DMS153 treated with DMSO at 0.1 percent for 48 hours (cell line): ENCODE measurements around the gene IL1B.

Source experiments
- DNase-seq: peaks from one replicate; lab custom pipeline; 2025; ENCODE audit not compliant: unreplicated experiment; lab: John Stamatoyannopoulos, UW

Gene IL1B

DNA sequence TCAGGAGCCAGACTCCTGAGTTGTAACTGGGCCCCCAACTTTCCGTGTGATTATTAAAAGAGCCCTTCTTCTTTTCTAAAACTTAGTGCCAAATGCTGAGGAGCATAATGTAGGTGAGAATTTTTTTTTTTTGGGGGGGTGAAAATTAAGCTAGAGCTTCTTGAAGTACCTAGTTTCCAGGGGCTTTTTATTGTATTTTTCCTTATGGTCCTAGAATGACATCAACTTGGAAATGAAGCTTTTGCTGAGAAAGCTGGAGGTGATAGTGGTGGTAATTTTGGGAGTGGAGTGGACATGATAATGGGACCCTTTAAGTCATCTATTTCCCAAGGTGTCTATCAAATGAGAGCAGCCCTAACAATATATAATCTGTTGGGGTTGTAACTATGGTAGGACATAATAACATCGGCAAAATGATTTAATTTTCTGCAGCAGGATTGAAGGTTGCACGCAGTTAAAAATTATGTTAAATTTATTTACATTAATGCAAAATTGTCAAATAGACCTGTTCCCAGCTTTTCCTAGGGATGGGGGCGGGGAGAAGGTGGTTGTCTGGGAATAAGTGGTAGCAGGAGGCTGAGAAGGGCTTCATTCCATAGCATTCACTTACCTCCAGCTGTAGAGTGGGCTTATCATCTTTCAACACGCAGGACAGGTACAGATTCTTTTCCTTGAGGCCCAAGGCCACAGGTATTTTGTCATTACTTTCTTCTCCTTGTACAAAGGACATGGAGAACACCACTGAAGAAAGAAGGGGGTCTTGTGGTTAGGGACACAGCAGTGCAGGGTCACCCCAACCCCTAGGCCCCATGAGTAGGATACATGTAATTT is 5.7 kb downstream of the IL1B start:
- DNase-seq, result no peak

DNA sequence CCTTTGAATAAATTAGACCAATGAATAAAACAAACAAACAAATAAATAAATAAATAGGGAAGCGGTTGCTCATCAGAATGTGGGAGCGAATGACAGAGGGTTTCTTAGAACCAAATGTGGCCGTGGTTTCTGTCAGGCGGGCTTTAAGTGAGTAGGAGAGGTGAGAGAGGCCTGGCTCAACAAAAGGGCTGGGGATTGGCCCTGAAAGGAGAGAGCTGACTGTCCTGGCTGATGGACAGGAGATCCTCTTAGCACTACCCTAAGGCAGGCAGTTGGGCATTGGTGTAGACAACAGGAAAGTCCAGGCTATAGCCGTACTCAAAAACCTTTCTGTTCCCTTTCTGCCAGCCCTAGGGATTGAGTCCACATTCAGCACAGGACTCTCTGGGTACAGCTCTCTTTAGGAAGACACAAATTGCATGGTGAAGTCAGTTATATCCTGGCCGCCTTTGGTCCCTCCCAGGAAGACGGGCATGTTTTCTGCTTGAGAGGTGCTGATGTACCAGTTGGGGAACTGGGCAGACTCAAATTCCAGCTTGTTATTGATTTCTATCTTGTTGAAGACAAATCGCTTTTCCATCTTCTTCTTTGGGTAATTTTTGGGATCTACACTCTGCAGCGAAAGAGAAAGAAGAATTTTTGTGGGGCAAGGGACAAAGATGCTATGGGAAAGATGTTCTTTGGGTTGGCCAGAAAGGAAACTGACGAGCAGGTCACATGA is 6.5 kb downstream of the IL1B start:
- DNase-seq, result no peak

DNA sequence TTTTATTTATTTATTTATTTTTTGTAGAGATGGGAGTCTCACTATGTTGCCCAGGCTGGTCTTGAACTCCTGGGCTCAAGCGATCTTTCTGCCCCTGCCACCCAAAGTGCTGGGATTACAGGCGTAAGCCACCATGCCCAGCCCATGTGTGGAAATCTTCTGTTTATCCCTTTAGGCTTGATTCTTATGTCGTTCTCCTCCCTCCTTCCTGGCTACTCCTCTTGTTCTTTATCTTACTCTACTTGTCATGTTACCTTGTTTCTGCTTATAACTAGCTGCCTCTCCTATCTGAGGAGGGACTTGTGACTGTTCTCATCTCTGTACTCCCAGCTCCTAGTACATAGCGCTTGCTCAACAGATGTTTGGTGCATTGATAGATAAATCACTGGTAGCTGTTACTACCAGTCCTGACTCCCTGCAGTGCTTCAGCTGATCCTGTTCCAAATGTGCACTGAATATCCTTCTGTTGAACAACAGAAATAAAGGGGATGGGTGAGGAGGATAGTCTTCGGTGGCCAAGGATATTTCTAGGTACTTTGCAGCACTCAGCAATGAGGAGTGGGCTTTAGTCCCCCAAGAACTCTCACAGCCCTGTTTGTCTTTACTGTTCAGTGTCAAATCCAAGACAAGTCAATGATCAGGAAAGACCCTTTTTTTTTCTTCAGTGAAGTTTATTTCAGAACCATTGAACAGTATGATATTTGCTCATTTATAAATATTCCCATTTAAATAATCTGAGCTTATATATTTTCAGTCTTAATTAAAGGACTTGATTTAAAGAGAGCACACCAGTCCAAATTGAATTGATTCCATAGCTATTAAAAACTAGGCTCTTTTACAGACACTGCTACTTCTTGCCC is 7.2 kb downstream of the IL1B start:
- no peak for DNase-seq

DNA sequence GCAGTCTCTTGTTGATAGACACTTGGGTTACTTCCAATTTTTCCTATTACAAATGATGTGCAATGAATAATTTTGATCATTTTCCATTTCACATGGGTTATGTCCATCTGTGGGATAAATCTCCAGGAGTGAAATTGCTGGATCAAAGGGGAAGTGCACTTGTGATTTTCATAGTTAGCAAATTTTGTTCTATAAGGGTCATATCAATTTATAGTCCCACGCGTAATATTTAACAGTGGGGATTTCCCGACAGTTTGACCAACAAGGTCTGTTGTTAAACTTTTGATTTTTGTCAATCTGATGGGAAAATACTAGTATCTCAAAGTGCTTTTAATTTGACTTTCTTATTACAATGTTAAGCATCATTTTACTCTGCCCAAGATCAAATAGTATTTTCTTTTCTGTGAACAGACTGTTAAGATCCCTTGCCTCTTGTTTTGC is 8.3 kb downstream of the IL1B start:
- DNase-seq, result no peak

DNA sequence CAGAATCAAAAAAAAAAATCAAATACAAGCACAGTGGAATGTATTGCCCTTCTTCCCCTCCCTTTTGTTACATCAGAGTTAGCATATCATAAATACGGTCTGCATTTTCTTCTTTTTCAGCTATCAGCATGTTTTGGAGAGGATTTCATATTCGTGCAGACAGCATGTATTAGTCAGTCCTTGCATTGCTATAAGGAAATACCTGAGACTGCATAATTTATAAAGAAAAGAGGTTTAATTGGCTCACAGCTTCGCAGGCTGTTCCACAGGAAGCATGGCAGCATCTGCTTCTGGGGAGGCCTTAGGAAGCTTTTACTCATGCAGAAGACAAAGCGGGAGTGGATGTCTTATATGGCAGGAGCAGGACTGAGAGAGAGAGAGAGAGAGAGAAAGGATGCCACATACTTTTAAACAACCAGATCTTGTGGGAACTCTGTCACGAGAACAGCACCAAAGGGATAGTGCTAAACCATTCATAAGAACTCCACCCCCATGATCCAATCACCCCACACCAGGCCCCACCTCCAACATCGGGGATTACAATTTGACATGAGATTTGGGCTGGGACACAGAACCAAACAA is 8.9 kb downstream of the IL1B start:
- no peak for DNase-seq

DNA sequence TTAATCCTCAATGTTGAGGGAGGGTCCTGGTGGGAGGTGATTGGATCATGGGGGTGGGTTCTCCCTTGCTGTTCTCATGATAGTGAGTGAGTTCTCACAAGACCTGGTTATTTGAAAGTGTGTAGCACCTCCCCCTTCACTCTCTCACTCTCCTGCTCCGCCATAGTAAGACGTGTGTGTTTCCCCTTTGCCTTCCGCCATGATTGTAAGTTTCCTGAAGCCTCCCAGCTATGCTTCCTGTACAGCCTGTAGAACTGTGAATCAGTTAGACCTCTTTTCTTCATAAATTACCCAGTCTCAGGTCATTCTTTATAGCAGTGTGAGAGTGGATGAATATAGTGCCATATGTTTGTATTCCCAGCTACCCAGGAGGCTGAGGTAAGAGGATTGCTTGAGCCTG is 9.6 kb downstream of the IL1B start:
- no peak for DNase-seq

DNA sequence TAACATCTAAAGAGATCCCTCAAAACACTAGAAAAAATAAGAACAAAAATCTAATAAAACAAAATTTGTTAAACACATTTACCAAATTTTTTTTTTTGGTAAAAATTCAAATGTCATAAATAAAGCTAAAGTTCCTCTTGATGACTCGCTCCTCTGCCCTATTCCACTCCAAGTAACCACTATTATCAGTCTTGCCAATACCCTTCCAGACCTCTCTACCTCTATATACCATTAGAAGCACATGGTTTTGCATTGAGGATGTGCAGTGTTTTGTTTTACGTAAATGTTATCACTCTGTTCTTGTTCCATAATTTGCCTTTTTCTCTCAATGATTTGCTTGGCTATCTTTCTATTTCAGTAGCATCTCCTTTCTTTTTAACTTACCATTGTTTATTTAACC is 10.9 kb downstream of the IL1B start:
- DNase-seq, result no peak

DNA sequence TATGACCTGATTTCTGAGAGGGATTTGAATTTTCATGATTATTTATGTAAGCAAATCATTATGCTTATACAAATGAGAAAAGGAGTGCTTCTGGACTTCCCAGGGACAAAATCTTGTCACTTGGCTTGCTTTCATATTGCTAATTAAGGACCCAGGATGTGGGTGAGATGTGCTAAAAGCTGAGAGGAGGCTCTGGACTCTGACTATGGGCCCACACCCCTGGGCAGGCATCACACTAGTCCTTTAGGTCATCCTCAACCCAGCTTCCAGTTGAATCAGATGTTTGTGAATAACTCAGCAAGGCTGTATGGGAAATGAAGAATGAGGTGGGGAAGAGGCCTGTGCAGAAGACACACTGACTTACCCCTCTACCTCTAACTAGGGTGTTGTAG is 11.9 kb downstream of the IL1B start:
- DNase-seq, result no peak

DNA sequence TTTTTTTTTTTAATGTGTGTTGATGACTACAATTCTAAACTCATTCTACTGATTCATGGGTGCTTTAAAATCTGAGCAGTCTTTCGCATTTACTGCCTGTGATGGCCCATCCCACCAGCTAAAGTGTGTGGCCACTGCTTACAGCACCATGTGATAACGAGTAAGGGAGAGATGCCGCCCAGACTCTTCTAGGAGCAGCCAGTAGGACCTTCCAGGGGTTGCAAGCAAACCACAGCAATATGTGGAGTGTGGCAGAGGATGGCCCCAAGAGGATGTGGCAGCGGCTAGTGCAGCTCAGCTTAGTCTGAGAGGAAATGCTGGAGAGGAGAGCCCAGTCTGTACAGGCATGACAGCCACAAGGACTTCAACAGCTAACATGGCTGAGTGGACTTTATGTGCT is 14.9 kb downstream of the IL1B start:
- DNase-seq, result no peak

DNA sequence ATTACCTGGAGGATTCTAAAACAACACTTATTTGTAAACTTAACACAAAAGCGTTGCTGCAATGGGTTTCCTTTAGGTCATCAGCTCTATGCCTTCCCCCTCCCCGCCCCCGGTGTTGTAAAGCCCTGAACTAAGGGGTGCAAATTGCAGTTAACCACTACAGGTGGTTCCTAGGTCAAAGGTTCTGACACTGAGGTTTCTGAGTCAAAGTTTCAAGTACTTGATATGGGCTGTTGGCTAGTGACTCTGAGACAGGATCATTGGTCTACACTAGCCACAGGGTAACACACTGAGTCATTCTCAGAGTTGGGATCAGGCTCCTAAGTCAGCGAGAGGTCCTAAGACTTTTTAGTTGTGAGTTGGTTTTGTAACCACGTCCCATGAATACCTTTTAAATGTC is 15.4 kb downstream of the IL1B start:
- DNase-seq, result no peak

DNA sequence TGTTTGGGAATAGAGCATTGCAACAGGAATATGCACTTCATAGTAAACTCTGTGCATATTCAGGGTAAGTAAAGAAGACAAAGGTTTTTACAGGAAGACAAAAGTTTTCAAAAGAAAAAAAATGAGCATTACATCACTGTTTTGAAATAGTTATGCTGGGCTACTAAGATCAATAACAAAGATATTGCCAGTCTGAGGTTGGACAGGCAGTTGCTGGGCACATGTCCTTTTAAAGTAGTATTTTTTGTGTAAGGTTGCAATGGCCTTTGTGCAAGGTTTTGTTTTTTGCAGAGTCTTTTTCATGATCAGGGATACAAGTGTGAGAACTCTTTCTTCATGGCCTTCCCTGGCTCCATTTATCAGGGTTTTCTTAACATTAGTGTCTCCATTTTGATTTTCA is 16.2 kb downstream of the IL1B start:
- DNase-seq, result no peak

DNA sequence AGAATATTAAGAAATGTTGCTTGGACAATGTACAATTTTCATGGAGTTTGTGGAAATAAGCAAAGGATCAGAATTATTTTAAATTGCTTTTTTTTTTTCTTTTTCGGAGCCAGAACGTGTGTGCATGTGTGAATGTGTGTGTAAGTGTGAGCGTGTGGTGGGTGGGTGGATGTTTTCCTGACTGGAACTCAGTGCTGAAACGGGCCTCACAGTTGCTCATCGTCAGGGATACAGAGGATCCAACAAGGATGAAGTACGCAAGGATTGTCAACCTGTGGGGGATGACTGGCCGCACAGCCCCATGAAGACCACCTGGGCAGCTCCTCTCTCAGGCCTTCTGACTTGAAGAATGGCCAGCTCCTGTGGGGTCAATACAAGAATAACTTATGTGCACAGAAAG is 17.5 kb downstream of the IL1B start:
- DNase-seq, result no peak

DNA sequence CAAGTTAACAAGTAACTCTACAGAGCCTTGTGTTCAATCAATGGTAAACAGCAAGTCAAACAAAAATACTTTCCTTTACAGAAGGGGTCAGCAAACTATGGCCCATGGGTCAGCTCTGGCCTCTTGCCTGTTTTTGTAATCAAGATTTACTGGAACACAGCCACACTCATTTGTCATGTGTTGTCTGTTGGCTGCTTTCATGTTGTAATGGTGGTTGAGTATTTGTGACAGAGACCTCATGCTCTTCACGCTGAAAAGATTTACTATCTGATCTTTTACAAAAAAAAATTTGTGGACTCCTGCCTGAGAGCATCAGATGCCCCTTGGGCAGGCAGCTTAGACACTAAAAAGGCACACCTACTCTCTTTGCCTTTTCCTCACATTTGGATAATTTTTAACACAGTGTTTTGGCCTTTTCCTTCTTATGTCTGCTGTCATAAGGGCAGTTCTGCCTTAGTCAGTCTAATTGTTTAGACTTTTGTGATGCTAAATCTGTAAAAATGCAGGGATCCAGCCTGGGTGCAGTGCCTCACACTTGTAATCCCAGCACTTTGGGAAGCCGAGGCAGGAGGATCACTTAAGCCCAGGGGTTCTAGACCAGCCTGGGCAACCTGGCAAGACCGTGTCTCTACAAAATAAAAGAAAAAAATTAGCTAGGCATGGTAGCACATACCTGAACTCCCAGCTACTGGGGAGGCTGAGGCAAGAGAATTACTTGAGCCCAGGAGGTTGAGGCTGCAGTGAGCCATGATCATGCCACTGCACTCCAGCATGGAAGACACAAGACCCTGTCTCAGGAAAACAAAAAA is 18.3 kb downstream of the IL1B start:
- DNase-seq, result no peak

DNA sequence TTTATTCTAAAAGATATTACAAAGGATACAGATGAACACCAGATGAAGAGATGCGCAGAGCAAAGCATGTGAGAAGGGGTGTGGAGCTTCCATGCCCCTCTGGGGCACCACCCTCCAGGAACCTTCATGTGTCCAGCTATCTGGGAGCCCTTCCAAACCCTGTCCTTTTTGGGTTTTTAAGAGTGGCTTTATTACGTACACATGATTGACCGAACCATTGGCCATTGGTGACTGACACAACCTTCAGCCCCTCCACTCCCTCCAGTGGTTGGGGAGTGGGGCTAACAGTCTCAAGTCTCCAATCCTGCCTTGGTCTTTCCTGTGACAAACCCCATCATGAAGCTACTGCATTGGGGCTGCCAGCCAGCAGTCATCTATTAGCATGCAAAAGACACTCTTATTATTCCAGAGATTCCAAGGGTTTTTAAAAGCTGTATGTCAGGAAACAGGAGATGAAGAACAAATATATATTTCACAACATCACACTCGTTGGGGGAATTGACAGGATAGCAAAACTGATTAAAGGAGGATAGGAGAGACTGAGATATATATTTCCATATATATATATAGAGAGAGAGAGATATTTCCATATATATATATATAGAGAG is 19.4 kb downstream of the IL1B start:
- DNase-seq, result no peak

DNA sequence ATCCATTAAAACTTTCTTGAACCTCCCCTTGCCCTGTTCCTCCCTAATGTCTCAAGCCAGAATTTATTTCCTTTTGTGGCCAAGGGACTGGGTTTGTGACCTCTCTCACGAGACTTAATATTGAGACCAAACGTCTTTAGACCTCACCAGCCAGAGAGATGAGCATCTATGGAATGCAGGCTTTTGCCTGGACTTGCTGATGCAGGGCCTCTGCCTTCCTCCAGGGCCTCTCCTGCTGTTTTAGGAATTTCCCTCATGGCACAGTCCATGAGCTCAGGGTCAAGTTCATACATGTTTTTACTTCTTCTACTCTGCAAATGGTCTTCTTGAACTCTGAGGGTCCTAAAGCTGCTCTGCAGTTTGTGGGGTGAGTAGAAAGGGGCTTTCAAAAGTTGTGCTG is 22.3 kb downstream of the IL1B start:
- DNase-seq, result no peak

DNA sequence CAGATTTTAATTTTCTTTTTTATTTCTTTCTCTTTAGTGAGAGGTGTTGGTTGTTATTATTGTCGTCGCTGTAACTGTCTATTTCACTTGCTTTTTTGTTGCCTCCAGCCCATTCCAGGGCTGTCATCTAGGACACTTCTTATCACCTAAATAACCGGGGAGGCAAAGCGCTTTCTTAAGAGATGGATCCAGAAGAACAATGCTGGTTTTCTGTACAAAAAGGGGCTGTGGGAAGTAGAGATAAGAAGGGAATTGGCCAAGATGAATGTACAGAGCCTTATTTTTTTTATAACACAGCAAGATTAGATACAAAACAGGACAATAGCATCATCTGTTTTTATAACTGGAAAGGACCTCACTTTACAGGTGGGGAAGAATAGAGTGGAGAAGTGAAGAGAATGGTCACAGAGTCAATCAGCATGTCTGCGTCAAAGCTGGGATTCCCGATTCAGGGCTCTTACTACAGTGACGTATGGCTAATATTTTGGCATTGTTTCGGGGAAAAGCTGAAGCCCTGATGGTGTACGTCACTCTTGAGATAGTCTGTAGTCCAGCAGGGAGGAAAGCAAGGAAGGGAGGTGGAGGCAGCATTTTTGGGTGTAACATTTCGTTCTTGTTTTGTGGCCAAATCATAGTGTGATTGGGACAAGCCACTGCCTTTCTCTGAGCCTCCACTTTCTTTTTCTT is 23.2 kb downstream of the IL1B start:
- no peak for DNase-seq

DNA sequence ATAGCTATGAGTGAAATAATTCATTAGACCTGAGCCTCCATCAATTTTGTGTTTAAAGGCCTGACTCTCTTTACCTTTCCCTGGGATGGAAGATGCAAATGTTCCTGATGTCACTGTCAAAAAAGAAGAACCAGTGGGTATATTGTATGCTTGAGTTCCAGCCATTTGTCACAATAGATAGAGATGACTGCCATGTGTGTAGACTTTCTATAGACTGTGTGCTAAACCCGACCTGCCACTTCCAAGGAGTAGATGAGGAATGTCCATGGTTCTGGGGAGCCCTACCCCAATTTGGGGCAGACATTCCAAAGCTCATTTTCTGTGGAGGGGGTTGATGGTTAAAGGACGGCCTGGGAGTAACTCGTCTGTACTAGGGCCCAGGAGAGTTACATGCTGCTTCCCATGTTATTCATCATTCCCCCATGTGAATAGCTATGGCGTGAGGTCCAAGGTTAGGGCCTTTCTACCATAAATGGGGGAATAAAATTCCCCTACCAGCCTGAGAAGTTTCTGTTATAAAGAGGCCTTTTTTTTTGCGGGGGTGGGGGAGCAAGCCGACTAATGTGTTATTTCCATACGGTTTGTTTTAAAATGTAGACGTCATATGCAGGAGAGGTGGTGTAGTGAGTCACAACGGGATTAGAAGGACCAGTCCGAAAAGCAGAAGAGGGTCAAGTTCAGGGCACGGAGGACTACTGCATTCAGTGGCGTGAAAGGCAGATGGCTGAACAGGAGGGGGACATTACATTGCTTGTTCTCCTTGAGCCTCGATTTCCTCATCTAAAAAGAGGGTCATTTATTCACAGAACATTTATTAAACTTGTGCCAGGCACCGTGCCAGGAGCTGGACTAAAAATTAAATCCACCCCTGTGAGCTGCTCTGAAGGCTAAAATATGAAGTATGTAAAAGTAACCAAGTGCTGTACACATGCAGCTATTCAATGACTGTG is 24.0 kb downstream of the IL1B start:
- DNase-seq, result no peak

DNA sequence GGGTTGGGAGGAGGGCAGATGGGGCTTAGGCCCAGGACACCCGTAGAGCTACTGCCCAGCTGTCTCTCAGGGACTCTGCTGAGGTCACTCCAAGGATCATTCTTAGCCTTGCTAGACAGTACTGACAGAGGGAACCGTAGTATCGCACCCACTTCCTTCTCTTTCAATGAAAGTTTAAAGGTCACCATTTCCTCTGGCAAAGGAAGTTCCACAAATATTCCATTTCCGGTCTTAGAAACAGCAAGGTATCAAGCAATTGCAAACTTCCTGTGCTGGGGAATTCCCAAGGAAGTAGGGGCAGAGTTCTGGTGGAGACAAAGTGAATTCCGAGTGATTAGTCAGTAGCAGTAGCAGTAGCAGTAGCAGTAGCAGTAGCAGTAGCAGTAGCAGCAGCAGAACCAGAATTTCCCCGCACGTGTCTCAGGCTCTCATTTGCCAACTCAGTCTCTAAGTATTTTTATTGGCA is 24.7 kb downstream of the IL1B start:
- DNase-seq, result no peak
